Measurements from ENCODE around the gene SCARB1. TPM values are rescaled to one million over a fixed set of nuclear protein-coding genes. Genes with fewer than 3 reads are reported as not detected.

SCARB1 gene
- total RNA-seq, 1 donor from 2014 or later: 25.8 TPM

DNA sequence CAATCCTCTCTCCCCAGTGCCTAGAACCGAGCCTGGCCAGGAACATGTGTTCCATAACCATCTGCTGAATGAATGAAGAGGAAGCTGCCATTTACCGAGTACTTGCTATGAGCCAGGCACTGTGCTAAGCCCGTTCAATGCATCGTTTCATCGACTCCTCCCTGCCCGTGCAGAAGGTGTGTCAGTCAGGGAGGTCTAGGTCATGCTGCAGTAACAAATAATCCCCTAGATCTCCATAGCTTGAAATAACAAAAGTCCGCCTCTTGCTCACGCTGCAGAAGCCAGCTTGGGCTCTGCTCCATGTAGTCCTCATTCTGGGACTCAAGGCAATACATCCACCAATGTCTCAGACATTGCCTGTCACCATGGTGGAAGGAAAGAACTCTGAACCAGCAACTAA lies 101.3 kb downstream of the SCARB1 start:
- Mint-ChIP-seq H3K4me1 (ENCODE audit: low read depth) (peaks cover 32% of the 10 kb centered on the region), H3K4me3 (ENCODE audit: low read depth) (no peak overlapping the region), H3K27ac (no peak overlapping the region), H3K27me3 (ENCODE audit: low read depth) (peaks cover 18% of the 10 kb centered on the region), H3K36me3 (ENCODE audit: low read depth) (peaks cover 3% of the 10 kb centered on the region), H3K9me3 (peaks cover 33% of the 10 kb centered on the region)
- intact Hi-C loops (cut with micrococcal nuclease): no loop called here
- DNase-seq (ENCODE audit: low spot score): no peak

DNA sequence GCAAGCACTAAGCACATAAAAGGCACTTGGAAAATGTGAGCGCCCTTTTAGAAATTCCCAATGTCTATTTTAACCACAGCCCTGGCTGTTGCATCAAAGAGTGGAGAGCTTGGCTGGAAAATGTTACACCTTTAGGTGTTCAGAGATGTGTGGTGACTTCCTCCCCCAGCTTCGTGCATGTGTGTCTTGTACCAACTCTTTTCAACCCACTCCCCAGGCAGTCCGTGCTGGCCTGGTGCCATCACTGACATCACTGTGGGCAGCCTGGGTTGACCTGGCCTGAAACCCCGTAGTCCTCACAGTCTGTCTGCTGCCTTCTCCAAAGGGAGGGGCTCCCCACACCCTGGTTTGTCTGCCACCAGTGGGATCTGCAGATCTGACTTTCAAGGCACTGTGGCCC lies 101.8 kb downstream of the SCARB1 start:
- intact Hi-C loops (cut with micrococcal nuclease): no loop called here
- Mint-ChIP-seq H3K9me3 (peaks cover 38% of the 10 kb centered on the region), H3K27me3 (ENCODE audit: low read depth) (peaks cover 18% of the 10 kb centered on the region), H3K27ac (no peak overlapping the region), H3K4me3 (ENCODE audit: low read depth) (no peak overlapping the region), H3K4me1 (ENCODE audit: low read depth) (peaks cover 26% of the 10 kb centered on the region), H3K36me3 (ENCODE audit: low read depth) (peaks cover 3% of the 10 kb centered on the region)
- no peak for DNase-seq (ENCODE audit: low spot score)

DNA sequence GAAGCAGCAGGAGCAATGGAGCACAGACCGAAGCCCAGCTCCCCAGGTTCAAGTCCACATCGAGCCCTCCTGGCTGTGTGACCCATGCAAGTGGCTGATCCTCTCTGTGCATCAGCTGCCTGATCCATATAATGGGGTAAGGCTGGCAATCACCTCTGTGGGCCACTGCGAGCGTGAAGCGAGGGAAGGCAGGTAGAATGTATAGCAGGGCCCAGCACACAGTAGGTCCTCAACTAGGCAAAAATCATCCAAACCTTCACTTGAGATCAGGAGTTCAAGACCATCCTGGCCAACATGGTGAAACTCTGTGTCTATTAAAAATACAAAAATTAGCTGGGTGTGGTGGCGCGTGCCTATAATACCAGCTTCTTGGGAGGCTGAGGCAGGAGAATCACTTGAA lies 102.6 kb downstream of the SCARB1 start:
- Mint-ChIP-seq H3K9me3 (peaks cover 45% of the 10 kb centered on the region), H3K4me3 (ENCODE audit: low read depth) (no peak overlapping the region), H3K27me3 (ENCODE audit: low read depth) (peaks cover 23% of the 10 kb centered on the region), H3K36me3 (ENCODE audit: low read depth) (peaks cover 6% of the 10 kb centered on the region), H3K27ac (no peak overlapping the region), H3K4me1 (ENCODE audit: low read depth) (peaks cover 24% of the 10 kb centered on the region)
- intact Hi-C loops (cut with micrococcal nuclease): no loop called here
- no peak for DNase-seq (ENCODE audit: low spot score)

DNA sequence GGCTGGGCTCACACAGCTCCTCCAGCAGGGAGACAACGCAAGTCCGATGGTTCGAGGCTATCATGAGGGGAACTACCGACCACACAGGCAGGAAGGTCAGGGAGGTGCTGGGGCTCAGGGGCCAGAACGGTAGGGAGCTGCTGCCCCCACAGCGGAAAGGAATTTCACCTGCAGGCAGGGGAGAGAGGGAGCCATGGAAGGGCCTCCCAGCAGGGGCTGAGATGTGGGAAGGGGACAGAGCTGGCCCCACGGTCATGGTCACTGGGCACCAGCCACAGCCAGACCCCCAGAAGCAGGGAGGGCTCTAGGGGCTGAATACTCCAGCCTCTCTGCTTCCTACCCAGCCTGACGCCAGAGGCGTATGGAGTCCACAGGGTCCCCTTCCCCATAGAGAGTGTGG lies 103.1 kb downstream of the SCARB1 start:
- no peak for DNase-seq (ENCODE audit: low spot score)
- H3K9me3 Mint-ChIP-seq: peaks cover 43% of the 10 kb centered on the region
- no peak overlapping the region for H3K4me3 Mint-ChIP-seq (ENCODE audit: low read depth)
- peaks cover 24% of the 10 kb centered on the region for H3K4me1 Mint-ChIP-seq (ENCODE audit: low read depth)
- H3K36me3 Mint-ChIP-seq (ENCODE audit: low read depth): peaks cover 4% of the 10 kb centered on the region
- intact Hi-C loops (cut with micrococcal nuclease): no loop called here
- peaks cover 22% of the 10 kb centered on the region for H3K27me3 Mint-ChIP-seq (ENCODE audit: low read depth)
- no peak overlapping the region for H3K27ac Mint-ChIP-seq

DNA sequence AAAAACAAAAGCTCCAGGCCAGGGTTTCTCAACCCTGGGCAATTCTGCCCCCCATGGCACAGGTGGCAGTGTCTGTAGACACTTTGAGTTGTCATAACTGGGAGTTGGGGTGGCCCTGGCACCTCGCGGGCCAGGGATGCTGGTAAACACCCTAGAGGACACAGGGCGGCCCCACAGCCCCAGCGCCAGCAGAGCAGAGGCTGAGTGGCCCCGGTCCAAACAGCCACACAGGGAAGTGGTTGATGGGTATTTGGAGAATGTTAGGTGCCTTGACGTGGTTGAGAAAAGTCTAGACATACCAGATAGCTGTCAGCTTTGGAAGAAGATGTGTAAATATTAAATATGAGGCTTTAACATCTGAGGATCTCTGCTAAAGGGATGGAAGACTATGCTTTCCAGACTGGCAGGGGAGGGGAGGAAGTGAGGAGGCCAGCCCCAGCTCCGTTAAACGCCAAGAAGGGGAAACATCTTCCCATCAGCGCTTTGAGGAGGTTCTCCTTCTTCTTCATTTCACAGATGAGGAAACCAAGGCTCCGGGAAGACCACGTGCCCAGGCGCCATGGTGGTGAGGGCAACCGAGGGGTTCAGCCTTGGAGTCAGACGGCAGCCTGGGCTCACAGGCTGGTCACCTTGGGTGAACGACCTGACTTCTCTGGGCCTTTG lies 103.7 kb downstream of the SCARB1 start:
- Mint-ChIP-seq H3K4me1 (ENCODE audit: low read depth) (peaks cover 30% of the 10 kb centered on the region), H3K36me3 (ENCODE audit: low read depth) (peaks cover 3% of the 10 kb centered on the region), H3K4me3 (ENCODE audit: low read depth) (no peak overlapping the region), H3K27ac (no peak overlapping the region), H3K9me3 (peaks cover 37% of the 10 kb centered on the region), H3K27me3 (ENCODE audit: low read depth) (peaks cover 25% of the 10 kb centered on the region)
- intact Hi-C loops (cut with micrococcal nuclease): no loop called here
- DNase-seq (ENCODE audit: low spot score): no peak

DNA sequence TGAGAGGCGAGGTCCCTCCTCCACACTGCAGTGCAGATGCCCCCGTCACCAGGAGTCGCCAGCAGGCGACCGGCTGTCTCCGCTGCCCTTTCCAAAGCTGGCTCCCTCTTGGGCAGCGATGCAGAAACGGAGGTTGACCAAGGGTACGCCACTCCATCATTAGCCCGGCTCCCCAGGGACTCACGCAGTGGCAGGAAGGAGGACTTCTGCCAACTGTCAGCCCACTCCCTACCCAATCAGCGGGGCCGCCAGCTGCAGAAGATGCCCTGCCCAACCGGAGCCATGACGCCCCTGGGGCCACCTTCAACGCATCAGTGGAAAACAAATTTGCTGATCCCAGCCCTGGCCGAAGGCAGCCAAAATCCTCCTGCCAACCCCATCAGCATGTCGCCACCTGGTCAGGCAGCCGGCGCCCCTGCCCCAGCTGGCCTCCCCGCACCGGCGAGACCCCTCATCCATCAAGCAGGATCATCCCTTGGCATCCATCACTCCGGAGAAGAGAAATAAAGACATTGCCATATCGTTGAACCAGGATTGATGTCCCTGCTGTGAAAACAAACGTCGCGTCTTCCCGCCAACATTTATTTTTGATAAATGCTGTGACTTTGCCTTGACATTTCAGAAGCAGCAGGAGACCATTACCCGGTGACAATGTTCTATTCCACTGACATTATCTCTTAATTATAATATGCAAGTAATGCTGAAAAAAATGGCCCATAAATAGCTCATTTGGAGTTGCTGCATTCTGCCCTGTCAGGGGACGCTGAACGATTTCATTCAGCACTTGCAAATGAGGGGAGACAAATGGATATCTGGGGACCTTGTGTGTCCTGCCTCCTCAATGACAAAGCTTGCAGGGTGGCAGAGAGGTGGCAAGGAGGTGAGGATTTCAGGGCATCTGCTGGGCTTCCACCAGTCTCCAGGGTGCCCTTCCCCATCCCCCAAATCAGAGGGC lies 105.1 kb downstream of the SCARB1 start:
- Mint-ChIP-seq H3K4me1 (ENCODE audit: low read depth) (peaks cover 29% of the 10 kb centered on the region), H3K27ac (no peak overlapping the region), H3K9me3 (peaks cover 25% of the 10 kb centered on the region), H3K36me3 (ENCODE audit: low read depth) (peaks cover 3% of the 10 kb centered on the region), H3K4me3 (ENCODE audit: low read depth) (no peak overlapping the region), H3K27me3 (ENCODE audit: low read depth) (peaks cover 25% of the 10 kb centered on the region)
- intact Hi-C loops (cut with micrococcal nuclease): no loop called here
- DNase-seq (ENCODE audit: low spot score): no peak

DNA sequence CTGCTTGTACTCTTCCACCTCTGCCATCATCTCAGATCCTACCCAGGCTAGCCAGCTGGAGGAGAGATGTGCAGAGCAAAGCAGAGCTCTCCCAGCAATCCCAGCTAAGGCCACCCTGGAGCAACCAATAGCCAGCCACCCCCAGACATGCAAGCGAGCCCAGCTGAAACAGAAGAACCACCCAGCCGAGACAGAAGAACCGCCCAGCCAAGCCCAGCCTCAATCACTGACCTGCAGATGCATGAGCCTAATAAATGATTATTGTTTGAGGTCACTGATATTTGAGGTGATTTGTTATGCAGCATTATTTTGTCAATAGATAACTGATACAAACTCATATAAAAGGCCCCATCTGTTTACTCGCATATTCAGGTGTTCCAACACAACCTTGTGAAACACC lies 106.3 kb downstream of the SCARB1 start:
- intact Hi-C loops (cut with micrococcal nuclease): no loop called here
- peaks cover 3% of the 10 kb centered on the region for H3K36me3 Mint-ChIP-seq (ENCODE audit: low read depth)
- no peak overlapping the region for H3K4me3 Mint-ChIP-seq (ENCODE audit: low read depth)
- DNase-seq (ENCODE audit: low spot score): no peak
- H3K27ac Mint-ChIP-seq: no peak overlapping the region
- H3K4me1 Mint-ChIP-seq (ENCODE audit: low read depth): peaks cover 18% of the 10 kb centered on the region
- H3K27me3 Mint-ChIP-seq (ENCODE audit: low read depth): peaks cover 30% of the 10 kb centered on the region
- H3K9me3 Mint-ChIP-seq: peaks cover 25% of the 10 kb centered on the region

DNA sequence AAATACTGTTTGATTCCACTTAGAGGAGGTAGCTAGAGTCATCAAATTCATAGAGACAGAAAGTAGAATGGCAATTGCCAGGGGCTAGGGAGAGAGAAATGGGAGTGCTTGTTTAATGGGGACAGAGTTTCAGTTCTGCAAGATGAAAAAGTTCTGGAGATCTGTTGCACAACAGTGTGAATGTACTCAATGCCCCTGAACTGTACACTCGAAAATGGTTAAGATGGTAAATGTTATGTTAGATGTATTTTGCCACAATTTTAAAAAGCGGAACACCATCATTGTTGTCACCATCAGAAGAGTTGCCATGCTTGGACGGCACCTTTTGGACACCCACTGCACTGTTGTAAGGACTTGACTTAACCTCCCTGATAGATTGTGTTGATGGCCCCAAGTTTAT lies 106.9 kb downstream of the SCARB1 start:
- Mint-ChIP-seq H3K4me3 (ENCODE audit: low read depth) (no peak overlapping the region), H3K27ac (no peak overlapping the region), H3K9me3 (peaks cover 25% of the 10 kb centered on the region)

DNA sequence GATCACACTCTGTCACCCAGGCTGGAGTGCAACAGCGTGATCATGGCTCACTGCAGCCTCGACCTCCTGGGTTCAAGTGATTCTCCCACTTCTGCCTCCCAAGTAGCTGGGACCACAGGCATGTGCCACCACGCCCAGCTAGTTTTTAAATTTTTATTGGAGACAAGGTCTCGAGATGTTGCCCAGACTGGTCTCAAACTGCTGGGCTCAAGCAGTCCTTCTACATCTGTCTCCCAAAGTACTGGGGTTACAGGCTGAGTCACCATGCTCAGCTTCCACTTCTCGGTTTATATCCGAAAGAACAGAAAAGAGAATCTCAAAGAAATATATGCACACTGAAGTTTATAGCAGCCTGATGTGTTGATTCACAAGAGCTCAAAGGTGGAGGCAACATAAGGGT lies 107.5 kb downstream of the SCARB1 start:
- H3K27me3 Mint-ChIP-seq (ENCODE audit: low read depth): peaks cover 31% of the 10 kb centered on the region
- DNase-seq (ENCODE audit: low spot score): no peak
- H3K27ac Mint-ChIP-seq: no peak overlapping the region
- peaks cover 25% of the 10 kb centered on the region for H3K9me3 Mint-ChIP-seq
- intact Hi-C loops (cut with micrococcal nuclease): no loop called here
- H3K36me3 Mint-ChIP-seq (ENCODE audit: low read depth): peaks cover 3% of the 10 kb centered on the region
- H3K4me1 Mint-ChIP-seq (ENCODE audit: low read depth): peaks cover 8% of the 10 kb centered on the region
- no peak overlapping the region for H3K4me3 Mint-ChIP-seq (ENCODE audit: low read depth)

More for the DNA sequence above, 106.9 kb downstream of the SCARB1 start:
- Mint-ChIP-seq H3K27me3 (ENCODE audit: low read depth) (peaks cover 28% of the 10 kb centered on the region), H3K36me3 (ENCODE audit: low read depth) (peaks cover 3% of the 10 kb centered on the region), H3K4me1 (ENCODE audit: low read depth) (peaks cover 13% of the 10 kb centered on the region)
- DNase-seq (ENCODE audit: low spot score): no peak
- intact Hi-C loops (cut with micrococcal nuclease): no loop called here

DNA sequence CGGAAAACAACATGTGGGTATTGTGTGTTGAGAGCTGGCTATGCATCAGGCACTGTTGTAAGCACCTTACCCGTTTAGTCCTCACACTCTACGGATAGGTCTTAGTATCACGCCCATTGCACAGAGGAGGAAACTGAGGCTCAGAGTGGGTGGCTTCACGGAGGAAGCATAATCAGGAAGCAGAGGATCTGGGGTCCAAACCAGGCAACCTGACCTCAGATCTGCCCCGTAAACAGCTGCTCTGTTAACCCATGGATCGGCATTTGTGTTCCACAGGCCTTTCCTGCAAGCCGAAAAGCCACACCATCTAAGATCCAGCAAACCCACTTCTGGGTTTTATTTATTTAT lies 107.9 kb downstream of the SCARB1 start:
- DNase-seq (ENCODE audit: low spot score): no peak
- Mint-ChIP-seq H3K36me3 (ENCODE audit: low read depth) (peaks cover 3% of the 10 kb centered on the region), H3K27me3 (ENCODE audit: low read depth) (peaks cover 33% of the 10 kb centered on the region), H3K9me3 (peaks cover 25% of the 10 kb centered on the region), H3K27ac (no peak overlapping the region), H3K4me3 (ENCODE audit: low read depth) (no peak overlapping the region), H3K4me1 (ENCODE audit: low read depth) (peaks cover 6% of the 10 kb centered on the region)
- intact Hi-C loops (cut with micrococcal nuclease): no loop called here

DNA sequence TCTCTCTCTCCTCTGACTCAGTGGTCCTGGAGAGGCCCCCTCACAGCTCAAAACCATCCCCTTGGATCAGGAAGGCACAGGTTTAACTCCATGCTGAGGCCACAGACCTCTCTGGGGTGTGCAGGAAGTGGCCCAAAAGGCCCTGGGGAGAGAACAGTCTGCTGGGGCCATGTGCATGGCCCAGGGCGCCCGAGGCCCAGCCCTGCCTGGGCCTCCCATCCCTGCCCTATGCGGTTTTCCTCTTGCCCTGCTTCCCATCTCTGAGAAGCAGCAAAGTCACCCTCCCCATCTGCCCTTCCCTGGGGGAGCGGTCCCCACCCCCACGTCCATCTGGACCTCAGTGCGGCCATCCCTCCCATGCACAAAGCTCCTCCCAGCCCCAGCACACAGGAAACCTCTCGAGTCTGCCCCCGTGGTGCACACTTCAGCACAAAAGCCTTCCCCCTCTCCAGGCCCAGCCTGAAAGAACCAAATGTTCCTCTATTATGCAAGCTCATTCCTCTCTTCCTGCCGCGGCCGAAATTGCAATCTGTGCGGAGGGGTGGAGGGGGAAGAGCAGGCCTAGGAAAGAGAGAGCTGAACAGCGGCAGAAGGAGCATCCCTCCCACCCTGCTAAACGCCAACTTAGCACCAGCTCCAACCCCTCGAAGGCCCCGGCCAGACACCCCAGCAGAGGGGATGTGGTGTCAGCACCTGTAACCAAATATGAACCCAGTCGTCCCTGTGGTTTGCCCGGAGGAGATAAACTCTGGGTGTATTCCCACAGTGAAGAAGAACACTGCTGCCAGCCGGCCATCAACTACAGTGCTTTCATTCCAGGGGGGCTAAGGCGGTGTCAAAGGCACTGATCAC lies 108.5 kb downstream of the SCARB1 start:
- Mint-ChIP-seq H3K36me3 (ENCODE audit: low read depth) (peaks cover 3% of the 10 kb centered on the region), H3K27me3 (ENCODE audit: low read depth) (peaks cover 36% of the 10 kb centered on the region), H3K4me1 (ENCODE audit: low read depth) (peaks cover 6% of the 10 kb centered on the region), H3K9me3 (peaks cover 25% of the 10 kb centered on the region), H3K4me3 (ENCODE audit: low read depth) (no peak overlapping the region), H3K27ac (no peak overlapping the region)
- DNase-seq (ENCODE audit: low spot score): no peak
- intact Hi-C loops (cut with micrococcal nuclease): no loop called here

DNA sequence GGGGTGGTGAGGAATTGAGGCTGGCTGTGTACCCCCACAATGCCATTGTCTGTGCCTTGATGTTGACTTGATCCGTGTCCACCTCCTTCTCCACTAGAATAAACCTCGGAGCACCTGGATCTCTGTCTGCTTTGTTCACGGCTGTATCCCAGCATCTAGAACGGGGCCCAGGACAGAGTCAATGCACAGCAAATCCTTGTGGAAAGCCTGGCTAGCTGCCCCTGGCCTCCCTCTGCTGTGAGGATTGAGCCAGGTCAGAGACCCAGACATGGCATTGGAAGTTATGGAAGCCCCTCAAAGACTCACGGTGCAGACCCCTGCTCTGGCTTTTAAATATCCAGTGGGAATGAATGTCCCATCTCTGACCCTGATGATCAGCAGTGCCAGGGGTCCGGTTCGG lies 109.2 kb downstream of the SCARB1 start:
- Mint-ChIP-seq H3K4me1 (ENCODE audit: low read depth) (peaks cover 6% of the 10 kb centered on the region), H3K4me3 (ENCODE audit: low read depth) (no peak overlapping the region), H3K9me3 (peaks cover 25% of the 10 kb centered on the region), H3K27me3 (ENCODE audit: low read depth) (peaks cover 33% of the 10 kb centered on the region), H3K36me3 (ENCODE audit: low read depth) (peaks cover 3% of the 10 kb centered on the region), H3K27ac (no peak overlapping the region)
- intact Hi-C loops (cut with micrococcal nuclease): no loop called here
- DNase-seq (ENCODE audit: low spot score): no peak
